Endothelial cell of umbilical vein (primary cell): ENCODE data around the gene SCN1B. TPM values are rescaled to one million over a fixed set of nuclear protein-coding genes. Genes with fewer than 3 reads are reported as not detected.

ENCODE experiments used
- BruUV-seq: library from RNA; stranded (reverse); fragments of 400-500 nt; replicated peaks from 2 replicates; lab custom pipeline; 2021; lab: Mats Ljungman, UMichigan
- CTCF ChIA-PET: fragments of 300-600, 350-600 bp; sonication (Branson Sonifier 250); formaldehyde crosslinking; loops from one replicate; lab custom pipeline; 2021; ENCODE audit warnings: antibody characterized with exemption, inconsistent platforms; lab: Charles Lee
- POLR2A ChIA-PET: fragments of 300-600, 350-600 bp; sonication (Branson Sonifier 250); formaldehyde crosslinking; loops from one replicate; lab custom pipeline; 2021; ENCODE audit warnings: antibody characterized with exemption, inconsistent platforms; lab: Charles Lee
- DNase-seq: peaks from one replicate; pipeline ENCODE4 v3.0.0-alpha.2; 2011; ENCODE audit warnings: low read depth, low spot score
- FAIRE-seq: peaks from 2 replicates; lab custom pipeline; 2011; peaks lifted over from hg19 to GRCh38; lab: Jason Lieb, UNC
- H2AFZ ChIP-seq: 2 replicates; pipeline ENCODE4 v1.6.0; 2012; ENCODE audit warnings: low read depth, low read length, control low read depth, inconsistent platforms
- H3K27ac ChIP-seq: 2 replicates; pipeline ENCODE4 v1.5.1; 2011; ENCODE audit warnings: low read depth, mild to moderate bottlenecking, control low read depth, low read length, moderate library complexity; ENCODE audit not compliant: insufficient read depth
- H3K27me3 ChIP-seq, 2 experiments: 2 replicates each; pipeline versions ENCODE4 v1.6.0 to v1.6.1; 2011; ENCODE audit warnings: low read length in 2 of 2, mixed read lengths in 1 of 2; ENCODE audit not compliant: control insufficient read depth in 2 of 2, insufficient read depth in 2 of 2
- H3K36me3 ChIP-seq, 2 experiments: 2 replicates in 1 of 2; 3 replicates in 1 of 2; pipeline ENCODE4 v1.5.1; 2011; ENCODE audit warnings: low read length in 2 of 2, mild to moderate bottlenecking in 1 of 2, moderate library complexity in 1 of 2; ENCODE audit not compliant: control insufficient read depth in 2 of 2, insufficient read depth in 2 of 2; ENCODE audit errors: extremely low read depth in 1 of 2
- H3K4me1 ChIP-seq: 3 replicates; pipeline ENCODE4 v1.5.1; 2011; ENCODE audit warnings: mild to moderate bottlenecking, low read length; ENCODE audit not compliant: control insufficient read depth, insufficient read depth; ENCODE audit errors: extremely low read depth
- H3K4me2 ChIP-seq: 2 replicates; pipeline ENCODE4 v1.6.1; 2011; ENCODE audit warnings: low read length, control low read depth, mixed read lengths; ENCODE audit not compliant: insufficient read depth
- H3K4me3 ChIP-seq, 3 experiments: fragments of 200-600 bp in 1 of 3; sonication (generic), shearing (Covaris generic) in 1 of 3; replicated peaks in 1 of 3; 2 replicates each; pipeline ENCODE4 v1.5.1; 2011 to 2016; ENCODE audit warnings: control low read depth in 3 of 3, low read length in 3 of 3, mild to moderate bottlenecking in 2 of 3, inconsistent platforms in 1 of 3, low read depth in 1 of 3, moderate library complexity in 1 of 3; ENCODE audit not compliant: insufficient read depth in 1 of 3
- H3K79me2 ChIP-seq: 2 replicates; pipeline ENCODE4 v1.6.0; 2012; ENCODE audit warnings: low read length, inconsistent platforms; ENCODE audit not compliant: control insufficient read depth, insufficient read depth
- H3K9ac ChIP-seq: replicated peaks from 2 replicates; pipeline ENCODE3; 2011; ENCODE audit warnings: low read length, control low read depth; ENCODE audit not compliant: insufficient read depth; ENCODE audit errors: extremely low read depth
- H3K9me1 ChIP-seq: replicated peaks from 3 replicates; pipeline ENCODE4 v1.6.0; 2011; ENCODE audit warnings: mild to moderate bottlenecking, low read length; ENCODE audit not compliant: control insufficient read depth, insufficient read depth; ENCODE audit errors: extremely low read depth
- H3K9me3 ChIP-seq: replicated peaks from 2 replicates; pipeline ENCODE4 v1.5.1; 2012; ENCODE audit warnings: low read length, inconsistent platforms; ENCODE audit not compliant: control insufficient read depth, insufficient read depth
- H4K20me1 ChIP-seq: replicated peaks from 2 replicates; pipeline ENCODE3; 2011; ENCODE audit warnings: mild to moderate bottlenecking, low read length; ENCODE audit not compliant: control insufficient read depth, insufficient read depth; ENCODE audit errors: extremely low read depth
- EZH2 ChIP-seq: IDR thresholded peaks from 2 replicates; pipeline ENCODE4 v1.6.1; 2012; ENCODE audit warnings: borderline replicate concordance, low read depth, mild to moderate bottlenecking, moderate library complexity, low read length, inconsistent platforms; ENCODE audit not compliant: severe bottlenecking
- FOS ChIP-seq: IDR thresholded peaks from 2 replicates; pipeline ENCODE4 v1.6.1; 2011; ENCODE audit warnings: mild to moderate bottlenecking, low read length, moderate library complexity, borderline replicate concordance; ENCODE audit not compliant: insufficient read depth
- GATA2 ChIP-seq: IDR thresholded peaks from 2 replicates; pipeline ENCODE4 v1.7.0; 2011; ENCODE audit warnings: low read depth, mild to moderate bottlenecking, moderate library complexity, mixed read lengths, low read length; ENCODE audit not compliant: insufficient read length, insufficient read depth
- JUN ChIP-seq: IDR thresholded peaks from 2 replicates; pipeline ENCODE4 v1.6.1; 2011; ENCODE audit warnings: borderline replicate concordance, low read depth; ENCODE audit not compliant: insufficient read length, insufficient read depth
- MAX ChIP-seq: IDR thresholded peaks from 2 replicates; pipeline ENCODE4 v1.6.1; 2011; ENCODE audit not compliant: insufficient read depth, insufficient read length
- MYC ChIP-seq: IDR thresholded peaks from one replicate; pipeline ENCODE4 v1.6.1; 2011; ENCODE audit warnings: mild to moderate bottlenecking, low read depth, low read length
- POLR2A ChIP-seq: IDR thresholded peaks from 2 replicates; pipeline ENCODE4 v1.6.1; 2012; ENCODE audit warnings: low read depth, mild to moderate bottlenecking, control low read depth, low read length
- POLR2AphosphoS5 ChIP-seq: IDR thresholded peaks from 2 replicates; pipeline ENCODE4 v1.6.1; 2012; ENCODE audit warnings: low read depth, mild to moderate bottlenecking, control low read depth, low read length, moderate library complexity; ENCODE audit not compliant: insufficient read depth
- dilution Hi-C: fragments of 300-500 bp; cut with MboI; formaldehyde crosslinking; loops from one replicate; pipeline ENCODE4 v1.15.0; 2019; ENCODE audit warnings: low sequenced_read_pairs; ENCODE audit not compliant: extremely low pct_ligation_motif_present
- intact Hi-C: fragments of 100-400 bp; cut with micrococcal nuclease; formaldehyde crosslinking; loops from one replicate; pipeline ENCODE4 v1.10.0; 2022
- polyA plus RNA-seq, 4 experiments: library from polyadenylated mRNA; depleted of rRNA in 3 of 4; stranded (reverse) in 3 of 4; unstranded in 1 of 4; fragments of >200 nt; gene quantifications; 2 replicates each; pipeline versions ENCODE4 v1.2.1 to v1.2.3, GENCODE V29; 2011 to 2012; ENCODE audit warnings: missing spikeins in 1 of 4
- total RNA-seq: library from RNA; stranded (reverse); gene quantifications from 2 replicates; pipeline ENCODE4 v1.2.3, GENCODE V29; 2021
- TF ChIP-seq, protein P1 (sequence below), 2 donors: IDR thresholded peaks; 1 replicate in 1 of 2; 2 replicates in 1 of 2; pipeline ENCODE4 v1.5.1; 2011; ENCODE audit warnings: low read length in 2 of 2, mild to moderate bottlenecking in 2 of 2, moderate library complexity in 2 of 2, control low read depth in 1 of 2, inconsistent platforms in 1 of 2, low read depth in 1 of 2; ENCODE audit not compliant: insufficient read depth in 1 of 2; ENCODE audit errors: extremely low read depth in 1 of 2

Gene SCN1B
- total and polyA plus RNA-seq, 2 donors (not counting 3 experiments of a cell fraction or from before 2014, with no cell fraction given), result 11.2 to 14.2 TPM

DNA sequence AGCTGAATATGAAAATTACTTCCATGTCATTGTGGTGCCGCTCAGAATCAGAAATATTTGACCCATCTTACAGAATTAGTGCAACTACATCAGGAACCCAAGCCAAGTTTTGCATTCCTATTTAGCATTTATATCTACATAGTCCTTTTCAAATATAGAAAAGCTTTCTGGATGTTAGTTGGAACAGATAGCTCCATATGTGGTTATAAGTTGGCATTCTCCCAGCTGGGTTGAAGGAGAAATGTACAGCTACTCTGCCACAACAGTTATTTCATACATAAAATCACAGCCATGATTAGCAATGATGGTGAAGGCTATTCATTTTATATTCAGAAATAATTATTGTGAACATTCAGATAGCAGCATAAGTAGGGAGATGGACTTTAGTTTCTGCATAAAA lies 39.4 kb downstream of the SCN1B start:
- Histone ChIP-seq H3K4me1 (no peaks in the 10 kb centered on the region), H4K20me1 (no peaks in the 10 kb centered on the region), H3K27ac (no peak overlapping the region), H3K79me2 (no peaks in the 10 kb centered on the region), H3K9me3 (no peaks in the 10 kb centered on the region), H2AFZ (no peak overlapping the region), H3K9ac (no peak overlapping the region), H3K4me3 (no peak overlapping the region), H3K4me2 (no peak overlapping the region), H3K9me1 (no peaks in the 10 kb centered on the region), H3K27me3 (no peaks in the 10 kb centered on the region), H3K36me3 (no peaks in the 10 kb centered on the region)
- BruUV-seq, result no TSS peak
- dilution Hi-C loops, result no loop called here
- no peak for FAIRE-seq
- no peak for TF ChIP-seq MAX
- TF ChIP-seq, protein P1, sequence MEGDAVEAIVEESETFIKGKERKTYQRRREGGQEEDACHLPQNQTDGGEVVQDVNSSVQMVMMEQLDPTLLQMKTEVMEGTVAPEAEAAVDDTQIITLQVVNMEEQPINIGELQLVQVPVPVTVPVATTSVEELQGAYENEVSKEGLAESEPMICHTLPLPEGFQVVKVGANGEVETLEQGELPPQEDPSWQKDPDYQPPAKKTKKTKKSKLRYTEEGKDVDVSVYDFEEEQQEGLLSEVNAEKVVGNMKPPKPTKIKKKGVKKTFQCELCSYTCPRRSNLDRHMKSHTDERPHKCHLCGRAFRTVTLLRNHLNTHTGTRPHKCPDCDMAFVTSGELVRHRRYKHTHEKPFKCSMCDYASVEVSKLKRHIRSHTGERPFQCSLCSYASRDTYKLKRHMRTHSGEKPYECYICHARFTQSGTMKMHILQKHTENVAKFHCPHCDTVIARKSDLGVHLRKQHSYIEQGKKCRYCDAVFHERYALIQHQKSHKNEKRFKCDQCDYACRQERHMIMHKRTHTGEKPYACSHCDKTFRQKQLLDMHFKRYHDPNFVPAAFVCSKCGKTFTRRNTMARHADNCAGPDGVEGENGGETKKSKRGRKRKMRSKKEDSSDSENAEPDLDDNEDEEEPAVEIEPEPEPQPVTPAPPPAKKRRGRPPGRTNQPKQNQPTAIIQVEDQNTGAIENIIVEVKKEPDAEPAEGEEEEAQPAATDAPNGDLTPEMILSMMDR (IDR thresholded peaks at IDR 0.05; ENCODE audit: extremely low read depth in 1 of 2, insufficient read depth in 1 of 2, low read depth in 1 of 2, low read length in 2 of 2), result no peak
- TF ChIP-seq EZH2, result no peak
- TF ChIP-seq FOS, result no peak
- TF ChIP-seq POLR2A, result no peak
- TF ChIP-seq MYC, result no peak
- no peak for TF ChIP-seq GATA2
- TF ChIP-seq JUN, result no peak
- TF ChIP-seq POLR2AphosphoS5, result no peak
- ChIA-PET CTCF (interaction anchor here (1.3 to 1.9 kb wide), 6 partner anchors 17 to 425 kb away, joined by 6 to 11 read pairs (median 8); partner anchors contain the start of gene LGI4), POLR2A (interaction anchor here (0.5 kb wide), 1 partner anchor 14 kb away, joined by 4 read pairs; no protein-coding TSS in a partner anchor)
- no peak for DNase-seq
- intact Hi-C loops, result no loop called here
